IPS-20b (cell line): ENCODE results near the gene TAB2.

Source experiments
- H3K27ac ChIP-seq: one replicate; pipeline ENCODE4 v1.5.1; 2013; ENCODE audit warnings: low read length
- H3K27me3 ChIP-seq: 2 replicates; pipeline ENCODE4 v1.6.1; 2013; ENCODE audit warnings: mild to moderate bottlenecking, low read length, inconsistent platforms; ENCODE audit not compliant: insufficient read depth
- H3K36me3 ChIP-seq: 2 replicates; pipeline ENCODE4 v1.6.1; 2013; ENCODE audit warnings: low read depth, mild to moderate bottlenecking, inconsistent platforms, low read length, moderate library complexity; ENCODE audit not compliant: insufficient read depth
- H3K4me1 ChIP-seq: 2 replicates; pipeline ENCODE4 v1.6.1; 2013; ENCODE audit warnings: mild to moderate bottlenecking, control low read depth, inconsistent platforms, low read length, moderate library complexity; ENCODE audit not compliant: insufficient read depth
- H3K4me3 ChIP-seq: 2 replicates; pipeline ENCODE4 v1.5.1; 2013; ENCODE audit warnings: mild to moderate bottlenecking, low read length, inconsistent platforms
- H3K9ac ChIP-seq: 2 replicates; pipeline ENCODE4 v1.6.1; 2013; ENCODE audit warnings: low read depth, mild to moderate bottlenecking, inconsistent platforms, low read length, moderate library complexity
- H3K9me3 ChIP-seq: 2 replicates; pipeline ENCODE4 v1.6.1; 2013; ENCODE audit warnings: mild to moderate bottlenecking, low read depth, low read length, inconsistent platforms; ENCODE audit not compliant: insufficient read depth

TAB2 gene

GRCh38 chr6:149357726-149358538 lies 40.4 kb downstream of the TAB2 start:
- no peak overlapping the region for H3K27ac ChIP-seq
- H3K9ac ChIP-seq: no peak overlapping the region
- H3K4me1 ChIP-seq: peaks cover 7% of the 10 kb centered on the region; the same call in 1 of the 2 replicates
- no peaks in the 10 kb centered on the region for H3K27me3 ChIP-seq
- H3K9me3 ChIP-seq: no peaks in the 10 kb centered on the region
- H3K36me3 ChIP-seq: no peaks in the 10 kb centered on the region
- H3K4me3 ChIP-seq: no peak overlapping the region

- no peaks in the 10 kb centered on the region for H3K9me3 ChIP-seq
- no peaks in the 10 kb centered on the region for H3K36me3 ChIP-seq
- H3K27me3 ChIP-seq: no peaks in the 10 kb centered on the region
- no peak overlapping the region for H3K27ac ChIP-seq
- no peak overlapping the region for H3K9ac ChIP-seq
- H3K4me3 ChIP-seq: no peak overlapping the region
- 0 out of 2 replicates have a peak, but pooled peaks cover 7% of the 10 kb centered on the region for H3K4me1 ChIP-seq
Measured at GRCh38 chr6:149359440-149359839, 41.9 kb downstream of the TAB2 start.

GRCh38 chr6:149360536-149360935 lies 43.0 kb downstream of the TAB2 start:
- H3K9me3 ChIP-seq: no peaks in the 10 kb centered on the region
- no peaks in the 10 kb centered on the region for H3K27me3 ChIP-seq
- H3K27ac ChIP-seq: no peak overlapping the region
- H3K4me3 ChIP-seq: no peak overlapping the region
- no peaks in the 10 kb centered on the region for H3K36me3 ChIP-seq
- H3K9ac ChIP-seq: no peak overlapping the region
- 0 out of 2 replicates have a peak, but pooled peaks cover 7% of the 10 kb centered on the region for H3K4me1 ChIP-seq

GRCh38 chr6:149362289-149362688 lies 44.8 kb downstream of the TAB2 start:
- Histone ChIP-seq H3K36me3 (no peaks in the 10 kb centered on the region), H3K27ac (no peak overlapping the region), H3K4me1 (0 out of 2 replicates have a peak, but pooled peaks cover 8% of the 10 kb centered on the region), H3K27me3 (no peaks in the 10 kb centered on the region), H3K9ac (no peak overlapping the region), H3K9me3 (no peaks in the 10 kb centered on the region), H3K4me3 (no peak overlapping the region)

GRCh38 chr6:149363154-149363553 lies 45.6 kb downstream of the TAB2 start:
- Histone ChIP-seq H3K36me3 (no peaks in the 10 kb centered on the region), H3K4me1 (0 out of 2 replicates have a peak, but pooled peaks cover 8% of the 10 kb centered on the region), H3K27ac (no peak overlapping the region), H3K4me3 (no peak overlapping the region), H3K27me3 (no peaks in the 10 kb centered on the region), H3K9ac (no peak overlapping the region), H3K9me3 (no peaks in the 10 kb centered on the region)

- Histone ChIP-seq H3K4me3 (no peak overlapping the region), H3K27ac (no peak overlapping the region), H3K9ac (no peak overlapping the region), H3K36me3 (no peaks in the 10 kb centered on the region), H3K9me3 (no peaks in the 10 kb centered on the region), H3K27me3 (no peaks in the 10 kb centered on the region), H3K4me1 (0 out of 2 replicates have a peak, but pooled peaks cover 8% of the 10 kb centered on the region)
Measured at GRCh38 chr6:149364557-149364956, 47.0 kb downstream of the TAB2 start.

GRCh38 chr6:149365197-149365596 lies 47.7 kb downstream of the TAB2 start:
- Histone ChIP-seq H3K36me3 (no peaks in the 10 kb centered on the region), H3K27ac (no peak overlapping the region), H3K27me3 (no peaks in the 10 kb centered on the region), H3K9ac (no peak overlapping the region), H3K9me3 (no peaks in the 10 kb centered on the region), H3K4me3 (no peak overlapping the region), H3K4me1 (0 out of 2 replicates have a peak, but pooled peaks cover 8% of the 10 kb centered on the region)

GRCh38 chr6:149366267-149366921 lies 48.9 kb downstream of the TAB2 start:
- H3K4me1 ChIP-seq: 0 out of 2 replicates have a peak, but pooled peaks cover 8% of the 10 kb centered on the region

GRCh38 chr6:149368065-149368464 lies 50.6 kb downstream of the TAB2 start:
- Histone ChIP-seq H3K27me3 (no peaks in the 10 kb centered on the region), H3K4me3 (no peak overlapping the region), H3K9me3 (no peaks in the 10 kb centered on the region), H3K27ac (no peak overlapping the region), H3K36me3 (peaks cover 10% of the 10 kb centered on the region), H3K9ac (no peak overlapping the region), H3K4me1 (0 out of 2 replicates have a peak, but pooled peaks cover 5% of the 10 kb centered on the region)

More at GRCh38 chr6:149366267-149366921, 48.9 kb downstream of the TAB2 start:
- no peak overlapping the region for H3K9ac ChIP-seq
- H3K9me3 ChIP-seq: no peaks in the 10 kb centered on the region
- H3K36me3 ChIP-seq: peaks cover 3% of the 10 kb centered on the region; the same call in 1 of the 2 replicates
- H3K27me3 ChIP-seq: no peaks in the 10 kb centered on the region
- H3K4me3 ChIP-seq: no peak overlapping the region
- no peak overlapping the region for H3K27ac ChIP-seq

- H3K27ac ChIP-seq: no peak overlapping the region
Measured at GRCh38 chr6:149371154-149371553, 53.6 kb downstream of the TAB2 start.

GRCh38 chr6:149372062-149372461 lies 54.5 kb downstream of the TAB2 start:
- H3K4me3 ChIP-seq: no peak overlapping the region
- no peak overlapping the region for H3K27ac ChIP-seq

More at GRCh38 chr6:149371154-149371553, 53.6 kb downstream of the TAB2 start:
- Histone ChIP-seq H3K4me1 (no peaks in the 10 kb centered on the region), H3K9me3 (no peaks in the 10 kb centered on the region), H3K27me3 (no peaks in the 10 kb centered on the region), H3K36me3 (peaks cover 26% of the 10 kb centered on the region), H3K9ac (no peak overlapping the region), H3K4me3 (no peak overlapping the region)

More at GRCh38 chr6:149372062-149372461, 54.5 kb downstream of the TAB2 start:
- Histone ChIP-seq H3K9me3 (no peaks in the 10 kb centered on the region), H3K36me3 (peaks cover 26% of the 10 kb centered on the region), H3K27me3 (no peaks in the 10 kb centered on the region), H3K9ac (no peak overlapping the region), H3K4me1 (no peaks in the 10 kb centered on the region)
